ENCODE results near the gene PAPPA2.

- no peak for TF ChIP-seq CTCF (conservative IDR thresholded peaks at IDR 0.05)
- no peak for TF ChIP-seq ZFX (IDR thresholded peaks at IDR 0.05)
Observed at GRCh38 chr1:176540428-176540827, 77.5 kb downstream of the PAPPA2 start.
